ENCODE results near the gene NTF4. TPM values are rescaled to one million over a fixed set of nuclear protein-coding genes. Genes with fewer than 3 reads are reported as not detected.
A peak's percentile ranks its signal among the peaks of the same experiment; 100 is the strongest.

NTF4 gene
- polyA plus RNA-seq, 2 of the 4 experiments (the other 2 are of a cell fraction), result 0.37 to 1.0 TPM

DNA sequence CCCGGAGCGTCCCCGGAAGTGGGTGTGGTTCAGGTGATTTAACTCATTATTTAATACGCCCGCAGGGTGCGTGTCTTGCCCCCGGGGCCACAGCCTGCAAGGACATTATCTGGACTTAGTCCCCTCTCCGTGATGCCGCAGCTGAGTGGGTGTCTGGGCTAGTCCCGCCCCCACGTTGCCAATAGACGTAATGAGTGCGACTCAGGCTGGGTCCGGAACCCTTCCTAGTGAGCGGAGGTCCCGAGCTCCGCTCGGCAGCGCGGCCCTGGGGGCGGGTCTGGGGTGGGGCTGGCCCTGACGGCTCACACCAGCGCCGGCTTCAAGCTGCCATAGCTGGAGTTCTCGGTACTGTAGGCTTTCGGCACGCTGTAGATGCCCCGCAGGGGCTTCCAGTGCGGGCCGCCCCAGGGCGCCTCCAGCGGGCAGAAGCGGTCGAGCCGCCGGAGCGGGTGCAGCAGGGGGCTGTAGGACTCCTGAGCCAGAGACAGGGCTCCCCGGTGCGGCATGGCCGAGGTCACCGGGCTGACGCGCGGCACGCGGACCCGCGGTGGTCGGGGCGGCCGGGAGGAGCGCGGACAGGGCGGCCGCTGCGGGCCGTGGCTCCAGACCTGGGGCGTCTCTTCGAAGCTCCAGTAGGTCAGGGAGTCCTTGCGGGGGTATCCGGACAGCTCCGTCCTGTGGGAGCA lies 46.8 kb downstream of the NTF4 start:
- Histone ChIP-seq H3K4me1 (peaks cover 14% of the 10 kb centered on the region; the same call in 2 of the 3 replicates), H3K9me3 (no peaks in the 10 kb centered on the region), H3K27ac (peak overlapping the region in 1 of 2 experiments; percentile 36; a peak in 1 of 6 replicates), H3K4me2 (peak overlapping the region; percentile 67), H3K4me3 (peak overlapping the region; percentile 21; the same call in 1 of the 3 replicates)
- FAIRE-seq, result no peak
- TF ChIP-seq ESRRA (IDR thresholded peaks at IDR 0.05; ENCODE audit: borderline replicate concordance, low read length) (no peak), JUN (IDR thresholded peaks at IDR 0.05) (peak in 1 of 2 experiments; percentile 30; a peak in 1 of 5 replicates)
- TF ChIP-seq, protein P1, sequence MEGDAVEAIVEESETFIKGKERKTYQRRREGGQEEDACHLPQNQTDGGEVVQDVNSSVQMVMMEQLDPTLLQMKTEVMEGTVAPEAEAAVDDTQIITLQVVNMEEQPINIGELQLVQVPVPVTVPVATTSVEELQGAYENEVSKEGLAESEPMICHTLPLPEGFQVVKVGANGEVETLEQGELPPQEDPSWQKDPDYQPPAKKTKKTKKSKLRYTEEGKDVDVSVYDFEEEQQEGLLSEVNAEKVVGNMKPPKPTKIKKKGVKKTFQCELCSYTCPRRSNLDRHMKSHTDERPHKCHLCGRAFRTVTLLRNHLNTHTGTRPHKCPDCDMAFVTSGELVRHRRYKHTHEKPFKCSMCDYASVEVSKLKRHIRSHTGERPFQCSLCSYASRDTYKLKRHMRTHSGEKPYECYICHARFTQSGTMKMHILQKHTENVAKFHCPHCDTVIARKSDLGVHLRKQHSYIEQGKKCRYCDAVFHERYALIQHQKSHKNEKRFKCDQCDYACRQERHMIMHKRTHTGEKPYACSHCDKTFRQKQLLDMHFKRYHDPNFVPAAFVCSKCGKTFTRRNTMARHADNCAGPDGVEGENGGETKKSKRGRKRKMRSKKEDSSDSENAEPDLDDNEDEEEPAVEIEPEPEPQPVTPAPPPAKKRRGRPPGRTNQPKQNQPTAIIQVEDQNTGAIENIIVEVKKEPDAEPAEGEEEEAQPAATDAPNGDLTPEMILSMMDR (IDR thresholded peaks at IDR 0.05), result peak; percentile 33
- CTCF ChIA-PET, result interaction anchor here (0.9 to 21.8 kb wide), 12 partner anchors 9 to 230 kb away, joined by 3 to 408 read pairs (median 6); partner anchors contain the start of genes GYS1, KCNA7 and RUVBL2
- WGBS (ENCODE audit: missing lambda C conversion rate), result 59% methylated on average over 28 of the region's 62 CpGs
- ATAC-seq, result peak; percentile 27 to 66
- POLR2A ChIA-PET, result interaction anchor here (1.8 kb wide), 1 partner anchor 24 kb away, joined by 16 read pairs; the partner anchor contains the start of genes GYS1 and RUVBL2
- DNase-seq (ENCODE audit: low read depth in 1 of 2, low spot score in 1 of 2), result peak in 1 of 2 experiments; percentile 52

DNA sequence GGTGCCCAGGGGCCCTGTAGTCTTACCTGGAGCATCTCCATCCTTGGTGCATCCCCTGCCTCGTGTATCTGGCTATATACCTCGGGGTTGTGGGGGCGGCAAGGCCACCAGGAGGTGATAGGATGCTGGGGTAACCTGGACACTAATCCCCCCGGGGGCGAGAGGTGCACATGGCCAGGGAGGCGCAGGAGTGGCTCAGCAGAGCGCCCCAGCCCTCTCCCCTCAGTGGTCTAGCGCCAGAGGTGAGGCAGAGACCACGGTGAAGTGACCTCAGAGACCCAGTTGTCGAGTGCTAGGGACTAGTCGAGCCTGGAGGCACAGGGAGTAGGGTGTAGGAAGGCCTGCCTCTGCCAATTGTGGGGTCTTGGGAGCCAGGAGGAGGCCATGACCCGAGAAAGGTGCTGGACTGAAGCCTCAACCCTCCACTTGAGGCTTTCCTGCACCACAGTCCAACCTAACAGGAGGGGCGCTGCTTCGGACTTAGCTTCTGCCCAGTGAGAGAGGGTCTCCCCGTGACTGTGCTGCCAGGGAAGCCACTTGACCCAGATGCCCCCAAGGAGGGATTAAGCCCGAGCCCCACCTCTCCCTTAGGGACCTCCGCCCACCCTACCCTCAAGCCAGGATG lies 47.5 kb downstream of the NTF4 start, which contains the start of gene LHB:
Gene LHB (minus strand): TSS at position 51 of the 625 bp plus-strand sequence. CDS start 10 bp downstream, at position 41.
- peaks cover 14% of the 10 kb centered on the region; the same call in 2 of the 3 replicates for H3K4me1 ChIP-seq
- POLR2A ChIA-PET, result no interaction called here
- H3K27ac ChIP-seq, result peak within 1 kb of the TSS in 1 of 2 experiments; percentile 36; a peak in 1 of 6 replicates
- CTCF ChIA-PET, result interaction anchor here (0.9 to 21.8 kb wide), 10 partner anchors 10 to 129 kb away, joined by 3 to 408 read pairs (median 8); partner anchors contain the start of genes GYS1, KCNA7 and RUVBL2
- no peak for TF ChIP-seq ESRRA (IDR thresholded peaks at IDR 0.05; ENCODE audit: borderline replicate concordance, low read length)
- TF ChIP-seq TP53 (CRISPR knock-in tag; IDR thresholded peaks at IDR 0.05), result no peak
- no peaks in the 10 kb centered on the region for H3K9me3 ChIP-seq
- WGBS (ENCODE audit: missing lambda C conversion rate), result 85% methylated on average over 16 of the region's 17 CpGs
- ATAC-seq (no peak), DNase-seq (ENCODE audit: low read depth in 1 of 2, low spot score in 1 of 2) (no peak), FAIRE-seq (no peak)
- peak within 1 kb of the TSS; percentile 67 for H3K4me2 ChIP-seq
- peak within 1 kb of the TSS; percentile 21; the same call in 1 of the 3 replicates for H3K4me3 ChIP-seq

DNA sequence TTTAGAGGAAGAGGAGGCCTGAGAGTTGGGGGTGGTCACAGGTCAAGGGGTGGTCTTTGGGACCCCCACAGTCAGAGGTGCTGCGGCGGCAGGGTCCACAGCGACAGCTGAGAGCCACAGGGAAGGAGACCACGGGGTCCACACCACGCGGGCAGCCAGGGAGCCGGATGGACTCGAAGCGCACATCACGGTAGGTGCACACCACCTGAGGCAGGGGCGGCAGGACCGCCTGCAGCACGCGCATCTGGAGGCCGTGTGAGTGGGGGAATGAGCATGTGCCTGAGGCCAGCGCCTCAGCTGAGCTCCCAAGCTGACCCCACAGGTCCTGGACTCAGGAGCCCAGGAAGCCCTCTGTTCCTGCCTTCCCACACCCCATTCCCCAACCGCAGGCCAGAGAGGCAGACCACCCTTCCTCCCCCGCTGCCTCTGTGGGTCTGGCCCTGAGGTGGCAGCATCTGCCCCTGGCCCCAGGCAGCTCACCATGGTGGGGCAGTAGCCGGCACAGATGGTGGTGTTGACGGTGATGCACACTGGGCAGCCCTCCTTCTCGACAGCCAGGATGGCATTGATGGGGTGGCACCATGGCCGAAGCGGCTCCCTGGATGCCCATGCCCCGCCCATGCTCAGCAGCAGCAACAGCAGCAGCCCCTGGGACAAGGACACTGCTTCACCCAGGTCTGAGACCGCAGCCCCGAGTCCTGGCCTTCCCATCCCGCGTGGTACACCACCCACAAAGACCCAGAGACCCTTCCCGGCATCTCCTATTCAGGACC lies 48.4 kb downstream of the NTF4 start:
- no peaks in the 10 kb centered on the region for H3K9me3 ChIP-seq
- FAIRE-seq (no peak), ATAC-seq (no peak), DNase-seq (ENCODE audit: low read depth in 1 of 2, low spot score in 1 of 2) (no peak)
- ChIA-PET CTCF (interaction anchor here (1.5 to 21.8 kb wide), 3 partner anchors 10 to 40 kb away, joined by 6 to 408 read pairs (median 8); partner anchors contain the start of genes GYS1 and RUVBL2), POLR2A (no interaction called here)
- peaks cover 14% of the 10 kb centered on the region; the same call in 2 of the 3 replicates for H3K4me1 ChIP-seq
- H3K4me2 ChIP-seq, result no peak overlapping the region
- H3K27ac ChIP-seq, result no peak overlapping the region
- no peak overlapping the region for H3K4me3 ChIP-seq
- 95% methylated on average over 23 of the region's 29 CpGs for WGBS (ENCODE audit: missing lambda C conversion rate)
- TF ChIP-seq RFX5 (IDR thresholded peaks at IDR 0.05) (no peak), HDAC2 (IDR thresholded peaks at IDR 0.05) (no peak), EP300 (IDR thresholded peaks at IDR 0.05) (no peak), RARB (CRISPR knock-in tag; IDR thresholded peaks at IDR 0.05) (no peak), PHF8 (IDR thresholded peaks at IDR 0.05; ENCODE audit: borderline replicate concordance, low read depth) (no peak), NPAS2 (CRISPR knock-in tag; IDR thresholded peaks at IDR 0.05; ENCODE audit: borderline replicate concordance) (no peak), CEBPB (IDR thresholded peaks at IDR 0.05) (no peak), CBX2 (IDR thresholded peaks at IDR 0.05; ENCODE audit: borderline replicate concordance, low read depth) (no peak), POLR2AphosphoS2 (conservative IDR thresholded peaks at IDR 0.05; ENCODE audit: low read length) (no peak), CBX8 (IDR thresholded peaks at IDR 0.05) (no peak), RCOR1 (IDR thresholded peaks at IDR 0.05; ENCODE audit: low read depth, low read length) (no peak), FOSL2 (IDR thresholded peaks at IDR 0.05) (no peak), FOSL2 (CRISPR knock-in tag; IDR thresholded peaks at IDR 0.05) (no peak), CHD2 (IDR thresholded peaks at IDR 0.05; ENCODE audit: low read length, partially characterized antibody) (no peak)
- TF ChIP-seq, protein P2, sequence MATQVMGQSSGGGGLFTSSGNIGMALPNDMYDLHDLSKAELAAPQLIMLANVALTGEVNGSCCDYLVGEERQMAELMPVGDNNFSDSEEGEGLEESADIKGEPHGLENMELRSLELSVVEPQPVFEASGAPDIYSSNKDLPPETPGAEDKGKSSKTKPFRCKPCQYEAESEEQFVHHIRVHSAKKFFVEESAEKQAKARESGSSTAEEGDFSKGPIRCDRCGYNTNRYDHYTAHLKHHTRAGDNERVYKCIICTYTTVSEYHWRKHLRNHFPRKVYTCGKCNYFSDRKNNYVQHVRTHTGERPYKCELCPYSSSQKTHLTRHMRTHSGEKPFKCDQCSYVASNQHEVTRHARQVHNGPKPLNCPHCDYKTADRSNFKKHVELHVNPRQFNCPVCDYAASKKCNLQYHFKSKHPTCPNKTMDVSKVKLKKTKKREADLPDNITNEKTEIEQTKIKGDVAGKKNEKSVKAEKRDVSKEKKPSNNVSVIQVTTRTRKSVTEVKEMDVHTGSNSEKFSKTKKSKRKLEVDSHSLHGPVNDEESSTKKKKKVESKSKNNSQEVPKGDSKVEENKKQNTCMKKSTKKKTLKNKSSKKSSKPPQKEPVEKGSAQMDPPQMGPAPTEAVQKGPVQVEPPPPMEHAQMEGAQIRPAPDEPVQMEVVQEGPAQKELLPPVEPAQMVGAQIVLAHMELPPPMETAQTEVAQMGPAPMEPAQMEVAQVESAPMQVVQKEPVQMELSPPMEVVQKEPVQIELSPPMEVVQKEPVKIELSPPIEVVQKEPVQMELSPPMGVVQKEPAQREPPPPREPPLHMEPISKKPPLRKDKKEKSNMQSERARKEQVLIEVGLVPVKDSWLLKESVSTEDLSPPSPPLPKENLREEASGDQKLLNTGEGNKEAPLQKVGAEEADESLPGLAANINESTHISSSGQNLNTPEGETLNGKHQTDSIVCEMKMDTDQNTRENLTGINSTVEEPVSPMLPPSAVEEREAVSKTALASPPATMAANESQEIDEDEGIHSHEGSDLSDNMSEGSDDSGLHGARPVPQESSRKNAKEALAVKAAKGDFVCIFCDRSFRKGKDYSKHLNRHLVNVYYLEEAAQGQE (IDR thresholded peaks at IDR 0.05), result no peak
- TF ChIP-seq, protein P3, sequence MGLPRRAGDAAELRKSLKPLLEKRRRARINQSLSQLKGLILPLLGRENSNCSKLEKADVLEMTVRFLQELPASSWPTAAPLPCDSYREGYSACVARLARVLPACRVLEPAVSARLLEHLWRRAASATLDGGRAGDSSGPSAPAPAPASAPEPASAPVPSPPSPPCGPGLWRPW (IDR thresholded peaks at IDR 0.05), result no peak
- TF ChIP-seq, protein P4, sequence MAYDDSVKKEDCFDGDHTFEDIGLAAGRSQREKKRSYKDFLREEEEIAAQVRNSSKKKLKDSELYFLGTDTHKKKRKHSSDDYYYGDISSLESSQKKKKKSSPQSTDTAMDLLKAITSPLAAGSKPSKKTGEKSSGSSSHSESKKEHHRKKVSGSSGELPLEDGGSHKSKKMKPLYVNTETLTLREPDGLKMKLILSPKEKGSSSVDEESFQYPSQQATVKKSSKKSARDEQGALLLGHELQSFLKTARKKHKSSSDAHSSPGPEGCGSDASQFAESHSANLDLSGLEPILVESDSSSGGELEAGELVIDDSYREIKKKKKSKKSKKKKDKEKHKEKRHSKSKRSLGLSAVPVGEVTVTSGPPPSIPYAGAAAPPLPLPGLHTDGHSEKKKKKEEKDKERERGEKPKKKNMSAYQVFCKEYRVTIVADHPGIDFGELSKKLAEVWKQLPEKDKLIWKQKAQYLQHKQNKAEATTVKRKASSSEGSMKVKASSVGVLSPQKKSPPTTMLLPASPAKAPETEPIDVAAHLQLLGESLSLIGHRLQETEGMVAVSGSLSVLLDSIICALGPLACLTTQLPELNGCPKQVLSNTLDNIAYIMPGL (CRISPR knock-in tag; IDR thresholded peaks at IDR 0.05; ENCODE audit: borderline replicate concordance), result no peak
